Activated T-cell treated with anti-CD3 and anti-CD28 coated beads, Interleukin-2, amount 50 U/mL, for 48 hours (primary cell): ENCODE data around the gene SYT6.

Source experiments
- DNase-seq, 2 experiments: peaks; one replicate each; pipeline ENCODE4 v3.0.0-alpha.2; 2020

The SYT6 gene

GRCh38 chr1:114116086-114116485, 37.6 kb downstream of the SYT6 start:
- DNase-seq: no peak

- no peak for DNase-seq
Observed at GRCh38 chr1:114114185-114115094, 39.2 kb downstream of the SYT6 start.

- DNase-seq: no peak
Observed at GRCh38 chr1:114113411-114114184, 40.1 kb downstream of the SYT6 start.

GRCh38 chr1:114112775-114113174, 40.9 kb downstream of the SYT6 start:
- no peak for DNase-seq

GRCh38 chr1:114111731-114112641, 41.7 kb downstream of the SYT6 start:
- DNase-seq: no peak

- no peak for DNase-seq
Observed at GRCh38 chr1:114109981-114110380, 43.7 kb downstream of the SYT6 start.

- no peak for DNase-seq
Observed at GRCh38 chr1:114108751-114109255, 44.9 kb downstream of the SYT6 start.

GRCh38 chr1:114107474-114108435, 45.9 kb downstream of the SYT6 start:
- DNase-seq: no peak

GRCh38 chr1:114105421-114105979, 48.2 kb downstream of the SYT6 start:
- DNase-seq: no peak

- no peak for DNase-seq
Observed at GRCh38 chr1:114104949-114105348, 48.7 kb downstream of the SYT6 start.

GRCh38 chr1:114103992-114104391, 49.7 kb downstream of the SYT6 start:
- no peak for DNase-seq

- DNase-seq: no peak
Observed at GRCh38 chr1:114102136-114102535, 51.5 kb downstream of the SYT6 start.

GRCh38 chr1:114100148-114100547, 53.5 kb downstream of the SYT6 start:
- DNase-seq: no peak

- DNase-seq: no peak
Observed at GRCh38 chr1:114099268-114099667, 54.4 kb downstream of the SYT6 start.

GRCh38 chr1:114097109-114097508, 56.6 kb downstream of the SYT6 start:
- no peak for DNase-seq

GRCh38 chr1:114094675-114095074, 59.0 kb downstream of the SYT6 start:
- no peak for DNase-seq

- DNase-seq: no peak
Observed at GRCh38 chr1:114094363-114094634, 59.4 kb downstream of the SYT6 start.

GRCh38 chr1:114093624-114094362, 59.9 kb downstream of the SYT6 start:
- peak in 1 of 2 experiments; percentile 21 for DNase-seq

GRCh38 chr1:114092186-114093062, 61.2 kb downstream of the SYT6 start:
- no peak for DNase-seq

- DNase-seq: no peak
Observed at GRCh38 chr1:114091711-114092110, 62.0 kb downstream of the SYT6 start.
